NCI-H82 (cell line): Measurements from ENCODE around the gene SPTAN1.
"Not testable (repeated sequence)": the region's sequence is repeated elsewhere in the genome, so short reads cannot be mapped to it uniquely, and the experiment has no call there.

Experiments
- DNase-seq: peaks from one replicate; lab custom pipeline; 2025; lab: John Stamatoyannopoulos, UW

The SPTAN1 gene

GRCh38 chr9:128633057-128633456 is 80.7 kb downstream of the SPTAN1 start:
- DNase-seq, result no peak

GRCh38 chr9:128633601-128634000 is 81.2 kb downstream of the SPTAN1 start:
- DNase-seq, result no peak

GRCh38 chr9:128634111-128634510 is 81.7 kb downstream of the SPTAN1 start:
- no peak for DNase-seq

- DNase-seq, result no peak
Observed at GRCh38 chr9:128634651-128635262, 82.4 kb downstream of the SPTAN1 start.

GRCh38 chr9:128635266-128636023 is 83.1 kb downstream of the SPTAN1 start:
- peak; percentile 80 for DNase-seq

GRCh38 chr9:128636024-128636390 is 83.6 kb downstream of the SPTAN1 start:
- DNase-seq, result peak; percentile 27

- DNase-seq, result no peak
Observed at GRCh38 chr9:128636556-128637530, 84.5 kb downstream of the SPTAN1 start.

- DNase-seq, result no peak
Observed at GRCh38 chr9:128637656-128638055, 85.3 kb downstream of the SPTAN1 start.

GRCh38 chr9:128638580-128638979 is 86.2 kb downstream of the SPTAN1 start:
- no peak for DNase-seq

- no peak for DNase-seq
Observed at GRCh38 chr9:128640603-128641002, 88.2 kb downstream of the SPTAN1 start.

GRCh38 chr9:128642675-128643245 is 90.4 kb downstream of the SPTAN1 start:
- no peak for DNase-seq

- DNase-seq, result peak; percentile 38
Observed at GRCh38 chr9:128643519-128644300, 91.3 kb downstream of the SPTAN1 start.

- DNase-seq, result peak; percentile 58
Observed at GRCh38 chr9:128648206-128648605, 95.8 kb downstream of the SPTAN1 start.

GRCh38 chr9:128651798-128652197 is 99.4 kb downstream of the SPTAN1 start:
- no peak for DNase-seq

- no peak for DNase-seq
Observed at GRCh38 chr9:128653908-128654307, 101.5 kb downstream of the SPTAN1 start.

- DNase-seq, result no peak
Observed at GRCh38 chr9:128654481-128654880, 102.1 kb downstream of the SPTAN1 start.

- DNase-seq, result peak; percentile 93
Observed at GRCh38 chr9:128656416-128657343, 104.3 kb downstream of the SPTAN1 start, which contains the start of gene DYNC2I2. DYNC2I2 (minus strand) TSS chr9:128656847; CDS start chr9:128656726, 121 bp downstream.

- DNase-seq, result no peak
Observed at GRCh38 chr9:128657344-128657704, 104.9 kb downstream of the SPTAN1 start.

GRCh38 chr9:128657796-128658195 is 105.4 kb downstream of the SPTAN1 start:
- no peak for DNase-seq

GRCh38 chr9:128666481-128666941 is 114.1 kb downstream of the SPTAN1 start:
- not testable (repeated sequence) for DNase-seq
